Natural killer cell (primary cell): ENCODE results near the gene BMPR2. TPM values are rescaled to one million over a fixed set of nuclear protein-coding genes. Genes with fewer than 3 reads are reported as not detected.

Experiments used
- ATAC-seq, 3 donors: fragments of 150-1000 bp in 2 of 3; fragments of 200-7000 bp in 1 of 3; cut with Tn5 transposase; 1 replicate in 1 of 3; 2 replicates in 2 of 3; pipeline ENCODE4 v1.10.0; 2021; ENCODE audit warnings: mild to moderate bottlenecking in 2 of 3, moderate library complexity in 2 of 3
- DNase-seq, 2 donors: peaks; one replicate each; pipeline versions ENCODE4 v3.0.0 to v3.0.0-alpha.2; 2013 to 2021; ENCODE audit warnings: mixed read lengths in 1 of 2
- H3K27ac ChIP-seq: one replicate; pipeline ENCODE4 v1.5.1; 2013; ENCODE audit warnings: mild to moderate bottlenecking, low read length
- H3K27me3 ChIP-seq: one replicate; pipeline ENCODE4 v1.6.1; 2013; ENCODE audit warnings: low read length; ENCODE audit not compliant: control insufficient read depth, insufficient read depth
- H3K36me3 ChIP-seq: one replicate; pipeline ENCODE4 v1.6.1; 2013; ENCODE audit warnings: low read length; ENCODE audit not compliant: control insufficient read depth, insufficient read depth
- H3K4me1 ChIP-seq: one replicate; pipeline ENCODE4 v1.6.1; 2013; ENCODE audit warnings: low read length; ENCODE audit not compliant: control insufficient read depth, insufficient read depth
- H3K4me3 ChIP-seq: one replicate; pipeline ENCODE4 v1.5.1; 2013; ENCODE audit warnings: low read length
- H3K9me3 ChIP-seq: one replicate; pipeline ENCODE4 v1.6.1; 2013; ENCODE audit warnings: low read length; ENCODE audit not compliant: control insufficient read depth, insufficient read depth
- H3K27ac Mint-ChIP-seq, 2 donors: one replicate each; pipeline ENCODE4 v1.8.0; 2022; ENCODE audit warnings: mild to moderate bottlenecking in 2 of 2, mixed read lengths in 2 of 2, moderate library complexity in 1 of 2
- H3K27me3 Mint-ChIP-seq, 2 donors: one replicate each; pipeline ENCODE4 v1.8.0; 2022; ENCODE audit warnings: low read depth in 2 of 2, mixed read lengths in 2 of 2
- H3K36me3 Mint-ChIP-seq: one replicate; pipeline ENCODE4 v1.8.0; 2022; ENCODE audit warnings: mixed read lengths
- H3K4me1 Mint-ChIP-seq, 2 donors: one replicate each; pipeline ENCODE4 v1.8.0; 2022; ENCODE audit warnings: mixed read lengths in 2 of 2
- H3K4me3 Mint-ChIP-seq: one replicate; pipeline ENCODE4 v1.8.0; 2022; ENCODE audit warnings: mild to moderate bottlenecking, moderate library complexity, mixed read lengths
- H3K9me3 Mint-ChIP-seq, 2 donors: one replicate each; pipeline ENCODE4 v1.8.0; 2022; ENCODE audit warnings: mixed read lengths in 2 of 2
- CTCF ChIP-seq: fragments of 200-600 bp; IDR thresholded peaks from one replicate; pipeline ENCODE4 v1.8.0; 2022; ENCODE audit warnings: antibody characterized with exemption
- WGBS: methylation state at CpG from one replicate; pipeline ENCODE4 v1.1.7; 2013; ENCODE audit warnings: missing lambda C conversion rate; ENCODE audit not compliant: insufficient coverage; 5-methylcytosine and 5-hydroxymethylcytosine counted together
- intact Hi-C: fragments of 100-400 bp; cut with micrococcal nuclease; formaldehyde crosslinking; loops from one replicate; pipeline ENCODE4 v1.14.2; 2022
- total RNA-seq, 4 donors: library from RNA; stranded (reverse); fragments of 120-200 nt in 1 of 4; gene quantifications; one replicate each; pipeline versions ENCODE4 v1.2.3 to v1.2.4, GENCODE V29; 2013 to 2022

BMPR2 gene
- total RNA-seq, 3 donors from 2014 or later (not counting 1 experiment from before 2014, with no cell fraction given), result 17.8 to 25.5 (median 23.2) TPM

- no peaks in the 10 kb centered on the region for H3K9me3 ChIP-seq
- H3K4me3 ChIP-seq, result no peak overlapping the region
- Mint-ChIP-seq H3K4me1 (peaks cover 4 to 15% of the 10 kb centered on the region in 2 donors), H3K9me3 (no peaks in the 10 kb centered on the region), H3K36me3 (no peaks in the 10 kb centered on the region), H3K4me3 (no peak overlapping the region), H3K27ac (no peak overlapping the region), H3K27me3 (no peaks in the 10 kb centered on the region)
- no peak for DNase-seq
- intact Hi-C loops, result no loop called here
- H3K27me3 ChIP-seq, result no peaks in the 10 kb centered on the region
- no peak overlapping the region for H3K27ac ChIP-seq
- 100% methylated on average over 4 of the region's 6 CpGs for WGBS
- no peak for ATAC-seq
- no peaks in the 10 kb centered on the region for H3K36me3 ChIP-seq
- no peak for TF ChIP-seq CTCF
- no peaks in the 10 kb centered on the region for H3K4me1 ChIP-seq
Measured at GRCh38 chr2:202408546-202409140, 32.5 kb downstream of the BMPR2 start.

DNA sequence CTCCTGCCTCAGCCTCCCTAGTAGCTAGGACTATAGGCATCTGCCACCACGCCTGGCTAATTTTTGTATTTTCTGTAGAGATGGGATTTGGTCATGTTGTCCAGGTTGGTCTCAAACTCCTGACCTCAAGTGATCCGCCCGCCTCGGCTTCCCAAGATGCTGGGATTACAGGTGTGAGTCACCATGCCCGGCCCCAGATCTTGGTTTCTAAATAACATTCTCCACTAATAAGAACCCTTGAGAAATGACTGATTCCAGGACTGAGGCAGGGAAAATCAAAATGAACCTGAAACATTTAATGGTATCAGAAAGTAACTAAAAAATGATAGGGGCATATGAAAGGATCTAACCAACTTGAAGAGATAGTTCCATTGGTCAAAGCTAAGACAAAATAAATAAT is 34.0 kb downstream of the BMPR2 start:
- H3K4me3 ChIP-seq, result no peak overlapping the region
- no peaks in the 10 kb centered on the region for H3K27me3 ChIP-seq
- Mint-ChIP-seq H3K36me3 (no peaks in the 10 kb centered on the region), H3K4me3 (no peak overlapping the region), H3K27ac (no peak overlapping the region), H3K4me1 (peaks cover 4 to 15% of the 10 kb centered on the region in 2 donors), H3K9me3 (no peaks in the 10 kb centered on the region), H3K27me3 (no peaks in the 10 kb centered on the region)
- 89% methylated on average over 5 of the region's 5 CpGs for WGBS
- H3K4me1 ChIP-seq, result no peaks in the 10 kb centered on the region
- DNase-seq, result no peak
- no peaks in the 10 kb centered on the region for H3K9me3 ChIP-seq
- TF ChIP-seq CTCF, result no peak
- no peaks in the 10 kb centered on the region for H3K36me3 ChIP-seq
- no peak overlapping the region for H3K27ac ChIP-seq
- no peak for ATAC-seq
- intact Hi-C loops, result no loop called here

- no peak overlapping the region for H3K27ac Mint-ChIP-seq
- WGBS, result no CpG with 5 or more reads among the region's 1 CpG
- H3K4me3 ChIP-seq, result no peak overlapping the region
- no peaks in the 10 kb centered on the region for H3K4me1 ChIP-seq
- H3K9me3 ChIP-seq, result no peaks in the 10 kb centered on the region
- intact Hi-C loops, result no loop called here
- H3K4me1 Mint-ChIP-seq, result peaks cover 4 to 15% of the 10 kb centered on the region in 2 donors
- H3K36me3 Mint-ChIP-seq, result no peaks in the 10 kb centered on the region
- H3K36me3 ChIP-seq, result no peaks in the 10 kb centered on the region
- TF ChIP-seq CTCF, result no peak
- no peaks in the 10 kb centered on the region for H3K9me3 Mint-ChIP-seq
- ATAC-seq (no peak), DNase-seq (no peak)
- no peak overlapping the region for H3K27ac ChIP-seq
- H3K27me3 Mint-ChIP-seq, result no peaks in the 10 kb centered on the region
- no peaks in the 10 kb centered on the region for H3K27me3 ChIP-seq
- H3K4me3 Mint-ChIP-seq, result no peak overlapping the region
Measured at GRCh38 chr2:202411097-202411496, 35.0 kb downstream of the BMPR2 start.

DNA sequence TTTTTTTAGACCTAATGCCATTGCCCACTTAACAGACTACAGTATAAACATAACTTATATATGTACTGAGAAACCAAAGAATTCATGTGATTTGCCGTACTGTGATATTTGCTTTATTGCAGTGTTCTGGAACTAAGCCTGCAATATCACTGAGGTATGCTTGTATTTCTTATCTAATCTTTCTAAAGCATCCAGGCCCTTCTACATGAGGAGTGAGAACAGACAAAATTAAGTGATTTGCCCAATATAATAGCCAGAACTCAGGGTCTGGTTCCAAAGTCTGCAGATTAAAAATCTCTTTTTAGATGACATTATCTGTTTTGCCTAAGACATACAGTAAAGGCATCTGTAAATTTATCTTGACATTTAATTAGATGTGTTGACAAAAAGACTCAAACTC is 41.9 kb downstream of the BMPR2 start:
- H3K36me3 Mint-ChIP-seq, result no peaks in the 10 kb centered on the region
- DNase-seq (no peak), ATAC-seq (no peak)
- Histone ChIP-seq H3K4me1 (no peaks in the 10 kb centered on the region), H3K36me3 (no peaks in the 10 kb centered on the region), H3K27ac (no peak overlapping the region), H3K9me3 (no peaks in the 10 kb centered on the region), H3K4me3 (no peak overlapping the region), H3K27me3 (no peaks in the 10 kb centered on the region)
- 100% methylated on average over 1 of the region's 1 CpG for WGBS
- no peak overlapping the region for H3K27ac Mint-ChIP-seq
- no peak for TF ChIP-seq CTCF
- no peak overlapping the region for H3K4me3 Mint-ChIP-seq
- intact Hi-C loops, result no loop called here
- peaks cover 6 to 11% of the 10 kb centered on the region in 2 donors for H3K4me1 Mint-ChIP-seq
- H3K9me3 Mint-ChIP-seq, result no peaks in the 10 kb centered on the region
- no peaks in the 10 kb centered on the region for H3K27me3 Mint-ChIP-seq
